A673 (cell line): ENCODE data around the gene IGLON5.

Experiments
- EZH2 ChIP-seq: fragments of 200-600 bp; sonication (generic); IDR thresholded peaks from 2 replicates; pipeline ENCODE4 v1.6.1; 2017; ENCODE audit warnings: borderline replicate concordance, low read depth, mild to moderate bottlenecking, mixed read lengths, antibody characterized with exemption, low read length; ENCODE audit not compliant: poor library complexity, severe bottlenecking
- TF ChIP-seq, protein P1 (sequence below): fragments of 300-800, 200-600 bp; sonication (generic); conservative IDR thresholded peaks from 2 replicates; pipeline ENCODE4 v1.5.1; 2017; ENCODE audit warnings: low read depth, mild to moderate bottlenecking, antibody characterized with exemption, low read length, moderate library complexity, mixed read lengths

DNA sequence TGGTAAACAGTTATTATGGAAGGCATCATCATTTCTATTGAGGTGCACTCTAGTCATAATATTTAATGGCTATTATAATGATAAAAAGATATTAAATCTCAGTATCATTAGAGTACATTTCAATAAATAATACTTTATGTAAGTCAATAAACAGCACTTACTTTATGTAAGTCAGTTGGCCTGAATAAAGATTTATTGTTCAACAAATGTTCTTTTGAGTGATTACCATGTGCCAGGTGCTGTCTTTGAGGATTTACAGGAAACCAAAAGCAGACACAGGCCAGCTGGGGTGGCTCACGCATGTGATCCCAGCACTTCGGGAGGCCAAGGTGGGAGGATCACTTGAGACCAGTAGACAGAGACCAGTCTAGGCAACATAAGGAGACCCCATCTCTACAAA is 66.0 kb downstream of the IGLON5 start:
- TF ChIP-seq, protein P1, sequence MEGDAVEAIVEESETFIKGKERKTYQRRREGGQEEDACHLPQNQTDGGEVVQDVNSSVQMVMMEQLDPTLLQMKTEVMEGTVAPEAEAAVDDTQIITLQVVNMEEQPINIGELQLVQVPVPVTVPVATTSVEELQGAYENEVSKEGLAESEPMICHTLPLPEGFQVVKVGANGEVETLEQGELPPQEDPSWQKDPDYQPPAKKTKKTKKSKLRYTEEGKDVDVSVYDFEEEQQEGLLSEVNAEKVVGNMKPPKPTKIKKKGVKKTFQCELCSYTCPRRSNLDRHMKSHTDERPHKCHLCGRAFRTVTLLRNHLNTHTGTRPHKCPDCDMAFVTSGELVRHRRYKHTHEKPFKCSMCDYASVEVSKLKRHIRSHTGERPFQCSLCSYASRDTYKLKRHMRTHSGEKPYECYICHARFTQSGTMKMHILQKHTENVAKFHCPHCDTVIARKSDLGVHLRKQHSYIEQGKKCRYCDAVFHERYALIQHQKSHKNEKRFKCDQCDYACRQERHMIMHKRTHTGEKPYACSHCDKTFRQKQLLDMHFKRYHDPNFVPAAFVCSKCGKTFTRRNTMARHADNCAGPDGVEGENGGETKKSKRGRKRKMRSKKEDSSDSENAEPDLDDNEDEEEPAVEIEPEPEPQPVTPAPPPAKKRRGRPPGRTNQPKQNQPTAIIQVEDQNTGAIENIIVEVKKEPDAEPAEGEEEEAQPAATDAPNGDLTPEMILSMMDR: no peak
- TF ChIP-seq EZH2: no peak
